SK-N-SH treated with all-trans-retinoic acid at 6 μM for 48 hours (cell line): ENCODE data around the gene ENDOV.

Source experiments
- GLIS3 ChIP-seq: fragments of 250-450 bp; sonication (Bioruptor Pico); IDR thresholded peaks from 2 replicates; pipeline ENCODE4 v1.5.0; 2020; ENCODE audit warnings: mild to moderate bottlenecking, moderate library complexity
- ISL1 ChIP-seq: fragments of 250-450 bp; sonication (Bioruptor Pico); IDR thresholded peaks from 2 replicates; pipeline ENCODE4 v2.1.2; 2022; ENCODE audit warnings: mild to moderate bottlenecking, moderate library complexity
- TCF4 ChIP-seq: fragments of 250-450 bp; sonication (Bioruptor Pico); IDR thresholded peaks from 2 replicates; pipeline ENCODE4 v1.8.0; 2021; ENCODE audit warnings: mild to moderate bottlenecking, moderate library complexity, borderline replicate concordance

- TF ChIP-seq ISL1: no peak
- no peak for TF ChIP-seq TCF4 (CRISPR knock-in tag)
- no peak for TF ChIP-seq GLIS3
These were observed 65.3 kb downstream of the ENDOV start for GRCh38 chr17:80480248-80480647.
